ENCODE measurements around the gene KLHDC8A. TPM values are rescaled to one million over a fixed set of nuclear protein-coding genes. Genes with fewer than 3 reads are reported as not detected.

Gene KLHDC8A
- total and polyA plus RNA-seq, 2 of the 13 experiments (the other 11 are each of a cell fraction or from before 2014, with no cell fraction given), result not detected

DNA sequence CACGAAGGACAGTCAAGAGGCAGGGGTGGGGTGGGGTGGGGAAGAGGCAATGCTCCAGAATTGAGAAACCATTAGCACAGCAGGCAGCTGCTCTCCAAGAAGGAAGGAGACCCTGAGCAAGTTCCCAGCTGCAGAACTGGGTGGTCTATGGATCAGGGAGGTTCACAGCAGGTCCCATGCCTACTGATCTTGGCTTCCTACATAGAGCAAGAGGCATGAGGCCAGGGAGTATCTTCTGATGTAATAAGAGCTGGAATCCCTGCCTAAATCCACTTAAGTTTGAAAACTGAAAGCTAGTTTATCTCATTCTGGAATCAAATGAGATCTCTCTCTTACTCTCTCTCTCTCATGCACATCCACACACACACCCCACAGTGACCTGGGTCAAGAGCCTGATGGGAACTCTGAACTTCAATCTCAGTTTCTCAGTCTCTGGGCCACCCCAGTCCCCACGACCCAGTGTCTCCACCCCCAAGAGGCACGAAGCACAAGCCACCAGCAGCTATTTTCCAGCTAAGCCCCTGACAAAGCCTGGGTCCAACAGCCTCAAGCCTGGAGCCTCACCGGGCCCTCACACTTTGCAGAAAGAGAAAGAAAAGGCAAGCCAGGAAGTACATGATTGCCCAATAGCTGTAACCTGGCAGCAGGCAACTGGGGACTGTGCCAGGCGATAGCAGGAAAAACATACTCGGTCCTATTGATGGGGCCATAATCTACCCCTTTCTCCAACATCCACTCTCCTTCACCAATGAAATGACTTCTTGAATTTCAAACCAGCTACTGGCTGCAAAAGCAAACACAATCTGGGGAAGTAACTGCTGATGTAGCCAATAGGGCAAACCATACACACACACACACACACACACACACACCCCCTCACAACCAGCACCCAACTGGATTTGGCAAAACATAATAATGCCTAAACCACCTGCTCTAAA is 37.4 kb downstream of the KLHDC8A start (continued):
- no peak for TF ChIP-seq RBAK (CRISPR knock-in tag; IDR thresholded peaks at IDR 0.05)
- TF ChIP-seq FOXA1 (IDR thresholded peaks at IDR 0.05), result no peak
- TF ChIP-seq FOXA1 (CRISPR knock-in tag; IDR thresholded peaks at IDR 0.05), result peak; percentile 29; the same call in 1 of the 2 replicates
- peak; percentile 24; the same call in 1 of the 2 replicates for TF ChIP-seq RBFOX2 (IDR thresholded peaks at IDR 0.05; ENCODE audit: low read depth, low read length)
- peak; percentile 76 for TF ChIP-seq SAP130 (CRISPR knock-in tag; IDR thresholded peaks at IDR 0.05; ENCODE audit: low read depth)
- 0 out of 2 replicates have a peak, but pooled peaks have one; percentile 56 for TF ChIP-seq ARID2 (CRISPR knock-in tag; IDR thresholded peaks at IDR 0.05; ENCODE audit: borderline replicate concordance)
- no peak for TF ChIP-seq KAT2B (IDR thresholded peaks at IDR 0.05; ENCODE audit: borderline replicate concordance, low read depth, low read length)
- peak; percentile 20; the same call in 1 of the 2 replicates for TF ChIP-seq GABPB1 (CRISPR knock-in tag; IDR thresholded peaks at IDR 0.05)
- TF ChIP-seq RARA (CRISPR knock-in tag; IDR thresholded peaks at IDR 0.05), result 0 out of 2 replicates have a peak, but pooled peaks have one; percentile 17
- TF ChIP-seq HDAC1 (CRISPR knock-in tag; IDR thresholded peaks at IDR 0.05), result peak; percentile 49; the same call in 1 of the 2 replicates
- no peak for TF ChIP-seq LCORL (IDR thresholded peaks at IDR 0.05)
- 0 out of 2 replicates have a peak, but pooled peaks have one; percentile 26 for TF ChIP-seq LCORL (CRISPR knock-in tag; IDR thresholded peaks at IDR 0.05)
- peak; percentile 78 for TF ChIP-seq GATAD2A (CRISPR knock-in tag; IDR thresholded peaks at IDR 0.05)
- 0 out of 2 replicates have a peak, but pooled peaks have one; percentile 29 for TF ChIP-seq ISL2 (CRISPR knock-in tag; IDR thresholded peaks at IDR 0.05)
- TF ChIP-seq, protein P1, sequence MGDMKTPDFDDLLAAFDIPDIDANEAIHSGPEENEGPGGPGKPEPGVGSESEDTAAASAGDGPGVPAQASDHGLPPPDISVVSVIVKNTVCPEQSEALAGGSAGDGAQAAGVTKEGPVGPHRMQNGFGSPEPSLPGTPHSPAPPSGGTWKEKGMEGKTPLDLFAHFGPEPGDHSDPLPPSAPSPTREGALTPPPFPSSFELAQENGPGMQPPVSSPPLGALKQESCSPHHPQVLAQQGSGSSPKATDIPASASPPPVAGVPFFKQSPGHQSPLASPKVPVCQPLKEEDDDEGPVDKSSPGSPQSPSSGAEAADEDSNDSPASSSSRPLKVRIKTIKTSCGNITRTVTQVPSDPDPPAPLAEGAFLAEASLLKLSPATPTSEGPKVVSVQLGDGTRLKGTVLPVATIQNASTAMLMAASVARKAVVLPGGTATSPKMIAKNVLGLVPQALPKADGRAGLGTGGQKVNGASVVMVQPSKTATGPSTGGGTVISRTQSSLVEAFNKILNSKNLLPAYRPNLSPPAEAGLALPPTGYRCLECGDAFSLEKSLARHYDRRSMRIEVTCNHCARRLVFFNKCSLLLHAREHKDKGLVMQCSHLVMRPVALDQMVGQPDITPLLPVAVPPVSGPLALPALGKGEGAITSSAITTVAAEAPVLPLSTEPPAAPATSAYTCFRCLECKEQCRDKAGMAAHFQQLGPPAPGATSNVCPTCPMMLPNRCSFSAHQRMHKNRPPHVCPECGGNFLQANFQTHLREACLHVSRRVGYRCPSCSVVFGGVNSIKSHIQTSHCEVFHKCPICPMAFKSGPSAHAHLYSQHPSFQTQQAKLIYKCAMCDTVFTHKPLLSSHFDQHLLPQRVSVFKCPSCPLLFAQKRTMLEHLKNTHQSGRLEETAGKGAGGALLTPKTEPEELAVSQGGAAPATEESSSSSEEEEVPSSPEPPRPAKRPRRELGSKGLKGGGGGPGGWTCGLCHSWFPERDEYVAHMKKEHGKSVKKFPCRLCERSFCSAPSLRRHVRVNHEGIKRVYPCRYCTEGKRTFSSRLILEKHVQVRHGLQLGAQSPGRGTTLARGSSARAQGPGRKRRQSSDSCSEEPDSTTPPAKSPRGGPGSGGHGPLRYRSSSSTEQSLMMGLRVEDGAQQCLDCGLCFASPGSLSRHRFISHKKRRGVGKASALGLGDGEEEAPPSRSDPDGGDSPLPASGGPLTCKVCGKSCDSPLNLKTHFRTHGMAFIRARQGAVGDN (CRISPR knock-in tag; IDR thresholded peaks at IDR 0.05), result peak; percentile 45
- peak; percentile 96 for TF ChIP-seq CEBPG (CRISPR knock-in tag; IDR thresholded peaks at IDR 0.05)
- 0 out of 3 replicates have a peak, but pooled peaks have one; percentile 17 for TF ChIP-seq MXI1 (IDR thresholded peaks at IDR 0.05; ENCODE audit: borderline replicate concordance, low read depth, low read length)
- peak; percentile 46; the same call in 1 of the 2 replicates for TF ChIP-seq RXRB (CRISPR knock-in tag; IDR thresholded peaks at IDR 0.05; ENCODE audit: borderline replicate concordance)
- TF ChIP-seq ATF7 (IDR thresholded peaks at IDR 0.05), result no peak
- no peak for TF ChIP-seq ATF7 (CRISPR knock-in tag; IDR thresholded peaks at IDR 0.05)
- TF ChIP-seq, protein P2, sequence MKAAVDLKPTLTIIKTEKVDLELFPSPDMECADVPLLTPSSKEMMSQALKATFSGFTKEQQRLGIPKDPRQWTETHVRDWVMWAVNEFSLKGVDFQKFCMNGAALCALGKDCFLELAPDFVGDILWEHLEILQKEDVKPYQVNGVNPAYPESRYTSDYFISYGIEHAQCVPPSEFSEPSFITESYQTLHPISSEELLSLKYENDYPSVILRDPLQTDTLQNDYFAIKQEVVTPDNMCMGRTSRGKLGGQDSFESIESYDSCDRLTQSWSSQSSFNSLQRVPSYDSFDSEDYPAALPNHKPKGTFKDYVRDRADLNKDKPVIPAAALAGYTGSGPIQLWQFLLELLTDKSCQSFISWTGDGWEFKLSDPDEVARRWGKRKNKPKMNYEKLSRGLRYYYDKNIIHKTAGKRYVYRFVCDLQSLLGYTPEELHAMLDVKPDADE (CRISPR knock-in tag; IDR thresholded peaks at IDR 0.05), result no peak
- TF ChIP-seq EZH2 (conservative IDR thresholded peaks at IDR 0.05; ENCODE audit: low read depth, low read length), result no peak
- TF ChIP-seq, protein P3, sequence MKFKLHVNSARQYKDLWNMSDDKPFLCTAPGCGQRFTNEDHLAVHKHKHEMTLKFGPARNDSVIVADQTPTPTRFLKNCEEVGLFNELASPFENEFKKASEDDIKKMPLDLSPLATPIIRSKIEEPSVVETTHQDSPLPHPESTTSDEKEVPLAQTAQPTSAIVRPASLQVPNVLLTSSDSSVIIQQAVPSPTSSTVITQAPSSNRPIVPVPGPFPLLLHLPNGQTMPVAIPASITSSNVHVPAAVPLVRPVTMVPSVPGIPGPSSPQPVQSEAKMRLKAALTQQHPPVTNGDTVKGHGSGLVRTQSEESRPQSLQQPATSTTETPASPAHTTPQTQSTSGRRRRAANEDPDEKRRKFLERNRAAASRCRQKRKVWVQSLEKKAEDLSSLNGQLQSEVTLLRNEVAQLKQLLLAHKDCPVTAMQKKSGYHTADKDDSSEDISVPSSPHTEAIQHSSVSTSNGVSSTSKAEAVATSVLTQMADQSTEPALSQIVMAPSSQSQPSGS (CRISPR knock-in tag; IDR thresholded peaks at IDR 0.05), result 0 out of 2 replicates have a peak, but pooled peaks have one; percentile 20
- no peak for TF ChIP-seq EP300 (IDR thresholded peaks at IDR 0.05; ENCODE audit: low read depth in 2 of 2, low read length in 2 of 2)
- 0 out of 2 replicates have a peak, but pooled peaks have one; percentile 25 for TF ChIP-seq EP300 (CRISPR knock-in tag; IDR thresholded peaks at IDR 0.05; ENCODE audit: borderline replicate concordance)
- peak; percentile 38; the same call in 1 of the 2 replicates for TF ChIP-seq RFX3 (CRISPR knock-in tag; IDR thresholded peaks at IDR 0.05)

Measured in HepG2 (cell line).